BE2C (cell line): ENCODE results near the gene TBX15.

Experiments
- DNase-seq: peaks from one replicate; pipeline ENCODE4 v3.0.0-alpha.2; 2020
- H3K27me3 ChIP-seq: fragments of 250-450 bp; sonication (Bioruptor Pico); 2 replicates; pipeline ENCODE4 v1.5.1; 2020; ENCODE audit warnings: mild to moderate bottlenecking
- H3K36me3 ChIP-seq: fragments of 250-450 bp; sonication (Bioruptor Pico); 2 replicates; pipeline ENCODE4 v1.5.1; 2020; ENCODE audit warnings: mild to moderate bottlenecking
- H3K4me1 ChIP-seq: fragments of 250-450 bp; sonication (Bioruptor Pico); 2 replicates; pipeline ENCODE4 v1.5.1; 2020
- H3K4me3 ChIP-seq: 2 replicates; pipeline ENCODE4 v1.5.1; 2011; ENCODE audit warnings: low read depth, low read length
- H3K9me3 ChIP-seq: fragments of 250-450 bp; sonication (Bioruptor Pico); 2 replicates; pipeline ENCODE4 v1.5.1; 2020
- CTCF ChIP-seq: IDR thresholded peaks from 2 replicates; pipeline ENCODE4 v1.5.1; 2012; ENCODE audit warnings: mild to moderate bottlenecking, low read depth, low read length

Gene TBX15

GRCh38 chr1:118859999-118860398 is 128.1 kb downstream of the TBX15 start:
- H3K4me3 ChIP-seq = no peak overlapping the region
- DNase-seq = no peak
- TF ChIP-seq CTCF = no peak
- H3K9me3 ChIP-seq = no peaks in the 10 kb centered on the region
- H3K36me3 ChIP-seq = no peaks in the 10 kb centered on the region
- H3K27me3 ChIP-seq = no peaks in the 10 kb centered on the region
- no peaks in the 10 kb centered on the region for H3K4me1 ChIP-seq

- no peak for TF ChIP-seq CTCF
- Histone ChIP-seq H3K36me3 (no peaks in the 10 kb centered on the region), H3K4me1 (no peaks in the 10 kb centered on the region), H3K4me3 (no peak overlapping the region), H3K27me3 (no peaks in the 10 kb centered on the region), H3K9me3 (no peaks in the 10 kb centered on the region)
- DNase-seq = no peak
These were observed 141.7 kb downstream of the TBX15 start for GRCh38 chr1:118846443-118846842.

GRCh38 chr1:118842452-118843201 is 145.5 kb downstream of the TBX15 start:
- TF ChIP-seq CTCF = no peak

GRCh38 chr1:118841521-118841920 is 146.6 kb downstream of the TBX15 start:
- DNase-seq = no peak
- Histone ChIP-seq H3K9me3 (no peaks in the 10 kb centered on the region), H3K36me3 (no peaks in the 10 kb centered on the region), H3K4me1 (no peaks in the 10 kb centered on the region), H3K4me3 (no peak overlapping the region), H3K27me3 (no peaks in the 10 kb centered on the region)
- no peak for TF ChIP-seq CTCF

More at GRCh38 chr1:118842452-118843201, 145.5 kb downstream of the TBX15 start:
- H3K4me1 ChIP-seq = no peaks in the 10 kb centered on the region
- no peaks in the 10 kb centered on the region for H3K9me3 ChIP-seq
- H3K4me3 ChIP-seq = no peak overlapping the region
- DNase-seq = no peak
- H3K36me3 ChIP-seq = no peaks in the 10 kb centered on the region
- no peaks in the 10 kb centered on the region for H3K27me3 ChIP-seq
